HL-60/S4 treated with retinoic acid at 250 ng/mL for 4 days and 3 days (cell line): ENCODE measurements around the gene OTUD5.

Source experiments
- in situ Hi-C: fragments of 300-500 bp; cut with MboI; formaldehyde crosslinking; loops from 2 replicates; pipeline ENCODE4 v1.7.0; 2022; ENCODE audit warnings: low sequenced_read_pairs

OTUD5 gene

DNA sequence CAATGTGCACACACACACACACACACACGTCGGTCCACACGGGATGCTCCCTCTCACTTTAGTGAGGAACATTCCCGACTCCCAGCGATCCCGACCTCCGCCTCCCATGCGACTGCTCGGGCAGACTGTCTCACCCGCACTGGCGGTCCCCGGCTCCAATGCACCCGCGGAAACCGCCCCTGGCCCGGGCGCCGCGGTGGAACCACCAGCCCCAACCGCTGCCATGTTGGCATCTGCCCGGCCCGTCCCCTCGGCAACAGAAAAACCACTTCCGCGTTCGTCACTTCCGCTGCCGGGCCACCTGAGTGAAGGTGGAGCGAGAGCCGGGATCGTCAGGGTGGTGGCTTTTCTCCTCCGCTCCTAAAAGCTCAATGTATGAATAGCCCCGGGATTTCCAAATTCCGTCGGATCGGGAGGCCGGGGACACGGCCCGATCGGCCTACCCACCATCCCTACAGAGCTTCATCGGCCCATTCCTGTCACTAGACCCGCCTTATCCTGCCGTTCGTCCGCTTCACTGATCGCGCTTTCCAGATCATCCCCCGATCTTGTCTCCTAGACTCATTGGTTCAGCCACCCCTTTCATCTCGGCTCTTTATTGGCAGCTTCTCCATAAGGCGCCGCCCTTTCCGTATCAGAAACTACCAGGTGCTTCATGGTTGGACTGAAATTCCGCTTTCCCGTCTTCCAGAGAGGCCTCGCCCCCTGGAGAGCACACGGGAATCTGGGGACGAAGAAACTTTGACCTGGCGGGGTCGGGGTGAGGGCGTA is 45.8 kb downstream of the OTUD5 start, which contains the start of gene SLC35A2:
SLC35A2 (minus strand) TSS at position 235 of the 771 bp plus-strand sequence; CDS start at position 225, 10 bp downstream.
- in situ Hi-C loops = no loop called here

DNA sequence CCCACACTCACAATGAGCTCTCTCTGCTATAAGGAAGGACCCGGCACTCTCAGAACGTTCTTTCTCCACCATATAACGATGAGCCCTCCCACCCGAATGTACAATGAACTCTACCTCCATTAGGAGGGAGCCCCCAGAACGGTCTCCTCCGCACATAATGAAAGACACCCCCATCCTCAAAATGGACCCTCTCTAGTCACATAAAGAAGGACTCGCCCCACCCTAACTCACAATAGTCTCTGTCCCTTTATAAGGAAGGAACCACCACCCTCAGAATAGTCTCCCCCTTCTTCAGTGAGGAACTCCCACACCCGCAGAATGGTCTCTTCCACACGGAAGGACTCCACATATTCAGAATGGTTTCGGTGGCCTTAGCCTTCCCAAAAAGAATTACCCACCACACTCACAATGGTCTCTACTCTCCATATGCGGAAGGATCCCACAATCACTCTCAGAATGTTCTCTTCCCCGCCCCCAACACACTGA is 46.4 kb downstream of the OTUD5 start:
- in situ Hi-C loops = no loop called here

DNA sequence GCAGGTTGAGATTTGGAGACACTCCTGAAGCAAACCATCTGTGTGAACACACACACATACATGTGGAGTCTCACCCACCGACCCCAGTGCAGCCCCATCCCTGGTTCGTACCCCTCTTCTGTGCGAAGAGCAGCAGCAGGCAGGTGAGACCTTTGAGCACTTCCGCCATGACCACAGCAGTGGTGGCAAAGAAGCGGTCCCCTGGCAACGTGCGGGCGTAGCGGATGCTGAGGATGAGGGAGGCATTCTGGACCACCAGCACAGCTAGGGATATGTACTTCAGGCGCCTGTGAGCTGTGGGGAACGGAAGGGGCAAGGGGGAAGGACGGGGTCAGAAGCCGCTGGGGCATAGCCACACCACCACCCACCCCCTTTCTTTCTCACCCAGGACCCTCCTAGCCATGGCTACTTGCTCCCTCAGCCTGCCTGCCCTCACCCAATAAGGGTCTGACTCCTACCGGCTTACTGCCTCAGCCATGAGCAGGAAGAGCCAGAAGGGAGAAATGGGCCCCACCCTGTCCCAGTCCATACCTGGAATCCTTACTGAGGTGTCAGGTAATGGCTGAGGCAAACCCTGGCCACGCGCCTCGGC is 47.6 kb downstream of the OTUD5 start:
- in situ Hi-C loops = no loop called here

DNA sequence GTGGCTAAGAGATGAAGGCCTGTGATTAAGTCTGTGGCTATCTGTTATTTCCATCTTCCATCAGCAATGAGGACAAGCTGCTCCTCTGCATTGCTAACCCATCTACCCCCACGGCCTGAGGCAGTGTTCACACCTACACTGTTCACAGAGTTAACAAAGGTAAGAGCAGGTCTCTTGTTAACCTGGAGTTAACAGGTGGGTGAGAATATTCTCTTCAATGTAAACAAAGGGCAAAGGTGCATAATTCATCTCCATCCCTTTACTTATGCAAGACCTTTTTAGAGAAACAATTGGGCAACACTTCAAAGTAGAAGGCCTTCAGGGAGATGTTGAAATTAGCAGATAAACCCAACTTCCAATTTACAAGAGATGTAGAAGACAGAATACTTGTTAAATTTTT is 48.8 kb downstream of the OTUD5 start:
- in situ Hi-C loops = no loop called here

DNA sequence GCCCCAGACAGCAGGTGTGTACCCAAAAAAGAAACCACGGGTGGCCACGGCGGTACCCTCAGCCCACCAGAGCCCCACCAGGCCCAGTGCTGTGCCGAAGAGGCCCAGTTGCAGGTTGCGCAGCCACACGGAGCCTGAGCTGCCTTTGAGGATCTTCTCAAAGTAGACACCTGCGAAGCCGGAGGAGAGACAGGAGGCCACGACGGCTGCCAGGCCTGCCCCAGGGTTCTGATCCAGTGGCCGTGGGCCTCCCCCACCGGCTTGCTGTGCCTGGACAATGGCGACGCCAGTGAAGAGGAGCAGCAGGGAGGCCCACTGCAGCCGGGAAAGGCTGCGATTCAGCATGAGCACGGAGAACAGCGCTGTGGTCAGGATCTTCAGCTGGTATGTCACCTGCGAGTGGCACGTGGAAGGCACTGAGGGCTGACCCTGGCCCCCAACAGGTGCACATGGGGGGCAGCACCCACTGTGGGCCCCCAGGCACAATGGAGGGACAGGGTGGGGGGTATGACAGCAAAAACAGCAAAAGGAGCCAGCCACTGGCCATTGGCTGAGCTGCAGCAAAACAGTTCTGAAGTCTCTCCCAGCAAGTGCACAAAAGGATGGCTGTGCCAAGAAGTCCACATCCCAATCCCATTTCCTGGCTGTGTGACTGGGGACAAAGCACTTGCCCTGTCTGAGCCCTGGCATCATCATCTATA is 52.2 kb downstream of the OTUD5 start:
- in situ Hi-C loops = no loop called here

DNA sequence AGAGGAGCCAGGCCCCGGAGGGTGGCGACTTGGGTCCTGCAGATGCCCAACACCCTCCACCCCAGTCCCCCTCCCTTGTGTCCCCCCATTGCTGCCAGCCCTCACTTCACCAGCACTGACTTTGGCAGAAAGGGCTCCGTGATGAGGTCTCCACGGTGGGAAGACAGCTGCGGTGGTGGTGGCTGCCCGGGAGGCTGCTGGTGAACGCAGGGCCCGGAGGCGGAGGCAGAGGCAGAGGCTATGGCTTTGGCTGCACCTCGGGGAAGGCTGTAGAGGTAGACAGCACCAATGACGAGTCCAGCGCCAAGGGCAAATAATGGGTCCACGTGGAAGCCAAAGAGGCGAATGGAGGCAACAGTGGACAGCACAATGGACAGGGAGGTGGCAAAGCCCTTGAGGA is 52.8 kb downstream of the OTUD5 start:
- in situ Hi-C loops = no loop called here

DNA sequence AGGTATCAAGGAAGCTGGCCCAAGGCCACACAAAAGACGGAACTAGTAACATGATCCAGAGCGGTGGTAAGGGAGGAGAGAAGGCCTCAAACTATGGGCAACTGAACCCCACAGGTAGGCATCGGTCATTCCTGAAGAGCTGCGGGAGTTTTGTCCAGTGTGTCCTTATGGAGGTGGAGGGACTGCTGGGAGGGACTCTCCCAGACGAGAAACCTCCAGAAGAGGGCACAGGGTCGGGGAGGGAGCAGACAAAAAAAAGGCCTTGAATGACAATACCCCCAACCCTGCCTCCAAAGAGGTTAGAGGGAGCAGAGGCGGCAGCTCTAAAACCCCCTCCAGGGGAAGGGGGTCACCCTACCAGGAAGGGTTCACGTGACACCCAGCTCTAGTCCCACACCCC is 53.2 kb downstream of the OTUD5 start:
- in situ Hi-C loops = no loop called here

DNA sequence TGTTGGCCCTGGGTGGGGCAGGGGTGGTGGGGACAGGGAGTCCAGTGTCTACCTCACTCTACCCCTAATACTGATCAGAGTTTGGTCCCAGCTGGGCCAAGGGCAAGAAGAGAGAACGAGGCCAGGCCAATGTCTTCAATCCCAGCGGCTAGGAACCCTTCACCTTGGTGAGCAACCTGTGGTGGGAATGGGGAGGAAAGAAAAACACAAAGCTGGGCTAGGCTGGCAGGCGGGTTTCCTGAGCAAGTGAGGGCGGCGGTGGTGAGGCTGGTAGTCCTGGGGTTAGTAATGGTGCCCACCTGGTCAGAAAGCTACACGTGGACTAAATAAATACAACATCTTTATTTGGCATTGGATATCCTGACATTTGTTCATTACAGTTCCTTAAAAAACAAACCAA is 54.1 kb downstream of the OTUD5 start:
- in situ Hi-C loops = no loop called here

DNA sequence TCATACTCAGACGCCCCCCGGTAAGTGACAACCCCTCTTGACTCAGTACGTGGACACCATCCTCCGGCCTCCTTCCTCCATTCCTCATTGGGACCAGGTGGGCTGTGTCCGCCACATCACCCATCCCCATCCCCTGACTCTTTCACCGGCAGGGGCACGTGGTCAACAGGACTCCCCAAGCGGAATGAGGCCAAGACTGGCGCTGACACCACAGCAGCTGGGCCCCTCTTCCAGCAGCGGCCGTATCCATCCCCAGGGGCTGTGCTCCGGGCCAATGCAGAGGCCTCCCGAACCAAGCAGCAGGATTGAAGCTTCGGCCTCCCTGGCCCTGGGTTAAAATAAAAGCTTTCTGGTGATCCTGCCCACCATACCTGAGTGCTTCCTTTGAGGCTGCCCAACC is 54.6 kb downstream of the OTUD5 start:
- in situ Hi-C loops = no loop called here

DNA sequence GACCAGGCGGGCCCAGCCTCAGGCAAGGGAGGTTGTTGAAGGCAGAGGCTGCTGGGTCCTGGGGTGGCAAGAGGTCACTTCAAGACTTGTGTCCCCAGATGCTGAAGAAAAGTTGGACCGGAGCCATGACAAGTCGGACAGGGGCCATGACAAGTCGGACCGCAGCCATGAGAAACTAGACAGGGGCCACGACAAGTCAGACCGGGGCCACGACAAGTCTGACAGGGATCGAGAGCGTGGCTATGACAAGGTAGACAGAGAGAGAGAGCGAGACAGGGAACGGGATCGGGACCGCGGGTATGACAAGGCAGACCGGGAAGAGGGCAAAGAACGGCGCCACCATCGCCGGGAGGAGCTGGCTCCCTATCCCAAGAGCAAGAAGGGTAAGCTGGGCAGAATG is 55.3 kb downstream of the OTUD5 start:
- in situ Hi-C loops = no loop called here

DNA sequence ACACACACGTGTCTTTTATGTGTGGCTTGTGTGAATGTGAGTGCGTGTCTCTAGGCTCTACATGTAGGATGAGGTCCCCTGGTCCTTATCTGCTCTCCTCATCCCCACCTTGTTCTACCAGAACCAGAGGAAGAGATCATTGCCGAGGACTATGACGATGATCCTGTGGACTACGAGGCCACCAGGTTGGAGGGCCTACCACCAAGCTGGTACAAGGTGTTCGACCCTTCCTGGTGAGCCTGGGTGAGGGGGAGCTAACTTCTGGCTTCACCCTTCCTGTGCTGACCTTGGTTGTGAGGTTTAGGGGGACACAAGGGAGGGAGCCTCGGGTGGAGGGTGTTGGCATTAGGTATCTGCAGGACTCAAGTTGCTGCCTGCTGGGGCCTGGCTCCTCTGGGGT is 56.3 kb downstream of the OTUD5 start:
- in situ Hi-C loops = no loop called here

DNA sequence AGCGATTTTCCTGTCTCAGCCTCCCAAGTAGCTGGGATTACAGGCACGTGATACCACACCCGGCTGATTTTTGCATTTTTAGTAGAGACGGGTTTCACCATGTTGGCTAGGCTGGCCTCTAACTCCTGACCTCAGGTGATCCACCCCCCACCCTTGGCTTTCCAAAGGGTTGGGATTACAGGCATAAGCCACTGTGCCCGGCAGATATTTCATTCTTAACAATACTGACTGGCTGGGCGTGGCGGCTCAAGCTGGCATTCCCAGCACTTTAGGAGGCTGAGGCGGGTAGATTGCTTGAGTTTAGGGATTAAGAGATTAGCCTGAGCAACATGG is 58.4 kb downstream of the OTUD5 start:
- in situ Hi-C loops = no loop called here

DNA sequence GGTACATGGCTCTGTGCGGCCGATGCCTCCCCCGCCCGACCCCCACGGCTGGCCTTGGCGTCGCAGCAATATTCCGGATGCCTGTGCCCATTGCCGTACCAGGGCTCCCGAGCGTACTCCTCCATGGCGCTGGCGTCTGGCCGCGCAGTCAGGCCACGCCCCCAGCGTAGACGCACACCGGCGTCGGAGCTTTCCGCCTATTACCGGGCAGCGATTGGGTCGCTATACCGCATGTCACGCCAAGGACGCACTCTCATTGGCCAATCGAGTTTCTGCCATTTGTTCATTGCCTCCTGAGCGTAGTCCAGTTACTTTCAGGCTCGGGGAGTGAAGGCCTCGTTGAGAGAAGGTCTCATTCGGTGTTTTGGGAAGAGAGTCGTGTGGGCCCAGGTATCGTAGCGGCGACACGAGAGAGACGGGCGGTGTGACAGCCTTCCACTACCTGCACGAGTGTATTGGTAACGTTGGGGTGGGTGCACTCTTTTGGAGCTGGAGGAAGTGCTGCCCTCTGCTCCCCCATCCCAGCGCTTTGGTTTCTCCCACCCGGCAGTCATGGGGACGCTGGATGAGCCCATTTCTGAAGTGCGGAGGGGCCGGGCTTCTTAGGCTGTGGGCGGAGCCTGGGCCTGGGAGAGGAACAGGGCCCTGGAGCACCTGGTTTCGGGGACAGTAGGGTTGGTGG is 59.6 kb downstream of the OTUD5 start, which contains the start of the genes PQBP1 and TIMM17B:
PQBP1 (plus strand) TSS at position 306 of the 682 bp plus-strand sequence. CDS start 580 bp downstream, outside the sequence.
TIMM17B (minus strand) TSS at position 144 of the 682 bp plus-strand sequence; CDS start at position 125, 19 bp downstream.
- in situ Hi-C loops = no loop called here

DNA sequence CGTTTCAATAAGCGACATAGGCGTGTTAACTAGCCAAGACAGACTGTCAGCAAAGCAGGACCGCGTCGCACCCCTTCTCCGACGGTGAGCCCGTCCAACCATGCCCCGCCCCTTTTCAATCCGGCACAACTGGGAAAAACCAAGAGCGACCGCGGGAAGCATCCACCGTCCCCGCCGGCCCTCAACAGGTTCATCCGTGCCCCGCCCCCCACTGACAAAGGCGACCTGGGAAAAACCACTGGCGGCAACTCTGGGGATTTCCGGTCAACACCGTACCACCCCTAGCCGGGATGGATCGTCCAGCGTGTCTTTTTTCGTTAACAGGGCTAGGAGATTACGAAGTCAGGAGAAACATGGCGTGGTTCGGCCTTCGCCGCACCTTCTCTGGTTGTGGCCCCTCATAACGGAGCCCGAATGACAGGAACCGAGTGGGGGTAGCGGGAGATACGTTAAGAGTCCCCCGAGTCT is 60.2 kb downstream of the OTUD5 start:
- in situ Hi-C loops = no loop called here

DNA sequence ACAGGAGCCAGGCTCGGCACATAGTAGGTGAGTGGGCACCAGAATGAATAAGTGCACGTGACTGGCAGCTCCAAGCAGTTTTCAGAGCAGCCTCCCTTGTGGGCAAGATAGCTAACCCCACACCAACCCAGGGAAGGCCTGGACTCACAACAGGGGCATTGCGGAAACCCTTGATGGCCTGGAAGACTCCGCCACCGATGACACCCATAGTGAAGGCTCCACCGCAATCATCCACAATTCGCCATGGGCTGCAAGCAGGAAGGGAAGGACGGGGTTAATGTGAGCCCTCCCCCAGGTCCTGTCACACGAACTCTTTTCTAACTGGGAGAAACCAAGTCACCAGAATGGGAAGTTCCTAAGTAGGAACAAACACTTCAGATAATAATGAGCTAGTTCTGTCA is 60.8 kb downstream of the OTUD5 start:
- in situ Hi-C loops = no loop called here

DNA sequence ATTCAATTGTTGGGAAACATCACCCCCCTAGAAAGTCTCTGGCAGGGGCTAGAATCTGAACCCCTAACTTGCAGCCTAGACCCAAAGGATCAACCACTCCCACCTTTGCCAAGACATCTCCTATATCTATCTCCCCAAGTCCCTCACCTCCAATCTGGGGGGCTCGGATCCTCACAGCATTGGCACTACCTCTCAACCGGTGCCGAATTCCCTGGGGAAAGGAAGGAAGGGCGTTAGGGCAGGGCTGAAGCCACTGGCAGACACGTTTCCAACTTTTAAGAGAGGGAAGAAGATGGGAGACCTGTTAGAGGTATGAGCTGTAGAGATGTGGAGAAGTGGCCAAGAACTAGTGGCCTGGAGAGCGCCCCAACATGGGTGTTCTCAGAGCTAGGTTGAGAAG is 62.5 kb downstream of the OTUD5 start:
- in situ Hi-C loops = no loop called here

DNA sequence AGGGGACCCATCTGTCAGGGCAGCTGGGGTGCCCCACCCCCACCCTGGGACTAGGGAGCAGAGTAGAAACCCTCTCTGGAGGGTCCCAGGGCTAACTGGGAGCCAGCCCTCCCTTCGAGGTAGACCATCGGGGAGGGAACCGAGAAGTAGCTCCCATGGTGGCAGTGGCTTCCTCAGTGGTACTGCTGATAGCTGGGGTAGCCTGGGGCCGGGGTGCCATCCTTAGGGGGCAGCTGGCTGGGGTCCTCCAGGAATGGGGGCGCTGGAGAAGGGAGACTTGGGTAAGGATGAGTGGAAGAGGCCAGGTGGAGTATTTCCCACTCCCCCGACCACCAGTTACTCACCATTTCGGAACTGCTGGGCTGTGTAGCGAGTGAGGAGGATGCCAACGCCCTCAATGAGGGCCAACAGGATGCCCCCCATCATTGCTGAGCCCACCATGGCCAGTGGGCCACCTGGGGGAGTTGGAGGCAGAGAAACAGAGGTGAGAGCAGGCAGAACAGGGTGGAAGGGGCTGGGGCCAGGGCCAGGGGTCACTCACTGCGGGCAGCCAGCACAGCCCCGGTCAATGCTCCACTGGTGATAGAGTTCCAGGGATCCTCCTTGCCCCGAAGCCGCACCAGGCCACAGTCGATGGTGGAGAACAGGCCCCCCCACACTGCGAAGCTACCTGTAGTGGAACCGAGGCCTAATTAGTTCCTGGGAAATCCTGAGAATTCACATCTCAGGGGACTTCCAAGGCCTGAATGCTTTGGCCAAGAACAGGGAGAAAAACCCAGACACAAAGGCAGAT is 63.7 kb downstream of the OTUD5 start:
- in situ Hi-C loops = no loop called here

DNA sequence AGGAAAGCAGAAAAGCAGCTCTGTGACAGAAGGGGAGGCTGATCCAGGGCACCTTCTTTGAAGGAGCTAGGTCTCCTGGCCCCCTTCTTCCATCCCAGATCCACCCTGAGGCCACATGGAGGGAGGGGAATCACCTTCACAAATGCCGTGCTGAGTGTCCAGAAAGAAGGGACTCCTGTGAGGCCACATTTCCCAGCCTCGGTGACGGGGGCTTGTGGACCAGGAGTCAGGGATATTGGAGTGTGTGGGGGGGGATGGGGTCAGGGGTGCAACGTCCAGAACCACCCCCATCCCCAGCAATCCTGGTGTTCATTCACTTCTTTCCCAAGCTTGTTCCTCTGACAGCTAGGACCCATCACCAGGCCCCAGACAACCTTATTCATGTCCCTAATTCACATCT is 64.5 kb downstream of the OTUD5 start:
- in situ Hi-C loops = no loop called here

DNA sequence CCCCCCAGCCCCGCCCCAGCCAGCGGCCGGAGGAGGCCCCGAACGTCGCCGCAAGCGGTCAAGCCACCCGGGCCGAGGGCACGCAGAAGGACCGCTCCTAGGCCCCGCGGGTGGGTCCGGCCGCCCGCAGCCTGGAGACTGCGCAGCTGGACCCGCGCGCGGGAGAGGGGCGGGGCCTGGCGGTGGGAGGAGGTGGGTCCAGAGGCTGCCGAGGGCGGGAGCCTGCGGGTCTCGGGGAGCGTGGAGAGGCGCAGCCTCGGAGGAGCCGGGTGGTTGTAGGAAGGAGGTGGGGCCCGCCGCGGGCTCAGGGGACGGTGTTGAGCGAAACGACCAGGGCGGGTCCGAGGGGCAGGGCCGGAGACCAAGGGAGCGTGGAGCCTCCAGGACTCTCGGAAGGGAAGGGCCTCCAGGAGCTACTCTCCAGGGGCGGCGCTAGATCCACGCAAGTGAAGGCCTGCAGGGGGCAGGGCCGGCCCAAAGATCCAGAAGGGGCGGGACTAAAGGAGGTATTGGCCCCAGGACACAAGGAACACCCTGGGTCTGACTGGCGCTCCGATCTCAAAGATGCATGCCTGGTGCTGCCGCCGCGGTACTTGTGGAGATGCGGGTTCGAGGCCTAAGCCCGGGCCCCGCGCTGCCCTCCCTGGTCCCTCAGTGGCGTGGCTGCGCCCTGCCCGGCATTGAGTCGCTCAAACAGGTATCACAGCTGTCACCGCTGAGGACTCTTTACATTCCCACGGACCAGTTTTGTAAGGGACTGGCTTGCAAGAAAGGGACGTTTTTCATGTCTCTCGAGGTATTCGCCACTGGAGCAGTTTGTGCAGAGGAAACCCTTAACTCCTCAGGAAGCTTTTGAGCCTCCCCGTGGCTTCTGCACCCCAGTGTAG is 65.8 kb downstream of the OTUD5 start:
- in situ Hi-C loops = no loop called here
